Activated naive CD4-positive, alpha-beta T cell treated with anti-CD3 and anti-CD28 coated beads, Interleukin-2, amount 50 U/mL, for 72 hours (primary cell): Measurements from ENCODE around the gene RUFY1. TPM values are rescaled to one million over a fixed set of nuclear protein-coding genes. Genes with fewer than 3 reads are reported as not detected.
"Not testable (repeated sequence)": the region's sequence is repeated elsewhere in the genome, so short reads cannot be mapped to it uniquely, and the experiment has no call there.

Source experiments
- ATAC-seq, 2 donors: fragments of 150-1000 bp; cut with Tn5 transposase; 2 replicates each; pipeline ENCODE4 v1.10.0; 2021; ENCODE audit warnings: mild to moderate bottlenecking in 2 of 2, moderate library complexity in 2 of 2
- DNase-seq, 2 donors: peaks; one replicate each; pipeline ENCODE4 v3.0.0; 2021 to 2022; ENCODE audit warnings: low spot score in 2 of 2
- H3K27ac Mint-ChIP-seq, 2 donors: one replicate each; pipeline ENCODE4 v1.8.0; 2022; ENCODE audit warnings: mild to moderate bottlenecking in 2 of 2, mixed read lengths in 2 of 2
- H3K36me3 Mint-ChIP-seq, 2 donors: one replicate each; pipeline ENCODE4 v1.8.0; 2022; ENCODE audit warnings: mixed read lengths in 2 of 2
- H3K9me3 Mint-ChIP-seq, 2 donors: one replicate each; pipeline ENCODE4 v1.8.0; 2022; ENCODE audit warnings: mixed read lengths in 2 of 2
- total RNA-seq, 2 donors: library from RNA; stranded (reverse); gene quantifications; one replicate each; pipeline ENCODE4 v1.2.3, GENCODE V29; 2022

Gene RUFY1
- total RNA-seq, 2 donors from 2014 or later, result 30.7 to 60.9 TPM

GRCh38 chr5:179658179-179658856 is 108.0 kb downstream of the RUFY1 start:
- peak in 1 of 2 donors; percentile 3 for ATAC-seq
- not testable (repeated sequence) for DNase-seq, H3K36me3 Mint-ChIP-seq, H3K9me3 Mint-ChIP-seq
- H3K27ac Mint-ChIP-seq, result peak overlapping the region in 1 of 2 donors; percentile 81

Other genes starting within 250 kb of the RUFY1 start
- not detected for gene ADAMTS2, start 205.1 kb upstream of the RUFY1 start, total RNA-seq
- 100 to 1,000 TPM; 925 to 947 TPM for gene HNRNPH1, start 73.1 kb downstream of the RUFY1 start, total RNA-seq
- gene CBY3, start 130.5 kb downstream of the RUFY1 start, total RNA-seq, result not detected
- gene CANX, start 148.4 kb downstream of the RUFY1 start, total RNA-seq, result 100 to 1,000 TPM; 417 to 484 TPM
- gene MAML1, start 182.3 kb downstream of the RUFY1 start, total RNA-seq, result 10 to 100 TPM; 25.3 to 29.6 TPM
- 1 to 10 TPM in 1 of 2 donors, under 1 TPM in 1; 0.52 to 1.1 TPM for gene LTC4S, start 243.4 kb downstream of the RUFY1 start, total RNA-seq